ENCODE measurements around the gene DOK5. TPM values are rescaled to one million over a fixed set of nuclear protein-coding genes. Genes with fewer than 3 reads are reported as not detected.
"Not testable (repeated sequence)": the region's sequence is repeated elsewhere in the genome, so short reads cannot be mapped to it uniquely, and the experiment has no call there.

DOK5 gene
- total and polyA plus RNA-seq, 7 donors = 7.4 to 25.5 (median 13.3) TPM

- Histone ChIP-seq H3K27ac (peak overlapping the region; percentile 81), H3K4me1 (peaks cover 3% of the 10 kb centered on the region), H3K4me3 (peak overlapping the region; percentile 79), H3K9me3 (no peaks in the 10 kb centered on the region), H3K36me3 (ENCODE audit: insufficient read depth in 1 of 2, low read depth in 1 of 2) (no peaks in the 10 kb centered on the region), H3K27me3 (ENCODE audit: insufficient read depth in 3 of 3, low read length in 2 of 3) (no peaks in the 10 kb centered on the region)
- TF ChIP-seq CTCF (IDR thresholded peaks at IDR 0.05) = no peak
- WGBS, 3 donors = 4 to 6% (median 4%) methylated on average over 32 of the region's 32 CpGs
- ATAC-seq (peak; percentile 6 to 42 (median 32)), DNase-seq (no peak)
- intact Hi-C loops (cut with DNase I) = loop anchor here in 1 of 2 donors (5.0 to 10.0 kb wide), 2 partner anchors 141 to 252 kb away; no protein-coding TSS in a partner anchor
These were observed 996 bp downstream of the DOK5 start for GRCh38 chr20:54476169-54477009.

DNA sequence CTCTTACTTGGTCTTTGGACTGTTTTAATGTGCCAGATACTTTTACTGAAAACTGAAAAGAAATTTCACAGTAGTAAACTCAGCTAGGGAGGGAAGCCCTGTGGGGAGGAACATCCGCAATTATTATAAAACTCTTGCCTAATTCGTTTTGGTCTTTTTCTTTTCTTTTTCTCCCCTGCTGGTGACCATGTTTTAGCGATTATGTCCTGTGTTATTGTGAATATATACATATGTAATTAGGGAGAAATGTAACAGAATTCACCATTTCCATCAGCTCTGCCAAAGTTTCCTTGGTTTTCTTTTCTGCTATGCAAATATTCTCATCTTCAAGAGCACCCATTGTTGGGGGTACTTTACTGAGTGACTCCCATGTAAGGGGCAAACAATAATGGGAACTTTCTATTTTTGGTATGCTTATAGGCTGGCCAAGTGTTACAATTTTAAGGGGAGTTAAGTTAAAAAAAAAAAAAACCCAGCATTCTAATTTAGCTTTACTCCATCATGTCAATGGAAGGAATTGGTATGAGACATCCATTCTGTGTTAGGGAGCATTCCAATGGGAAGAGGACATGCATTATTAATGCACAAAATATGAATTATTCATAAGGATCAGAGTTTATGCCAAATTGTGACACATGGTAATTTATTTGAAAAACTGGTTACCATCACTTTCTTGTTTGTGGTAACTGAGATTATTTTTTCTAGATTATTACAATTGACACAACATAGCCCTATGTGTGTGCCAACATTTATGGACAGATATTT lies 2.0 kb downstream of the DOK5 start:
- Histone ChIP-seq H3K4me3 (peak overlapping the region; percentile 79), H3K4me1 (peaks cover 3% of the 10 kb centered on the region), H3K27me3 (ENCODE audit: insufficient read depth in 3 of 3, low read length in 2 of 3) (no peaks in the 10 kb centered on the region), H3K9me3 (no peaks in the 10 kb centered on the region), H3K27ac (no peak overlapping the region), H3K36me3 (ENCODE audit: insufficient read depth in 1 of 2, low read depth in 1 of 2) (no peaks in the 10 kb centered on the region)
- no peak for ATAC-seq
- intact Hi-C loops (cut with DNase I) = loop anchor here in 1 of 2 donors (5.0 to 10.0 kb wide), 2 partner anchors 140 to 253 kb away; no protein-coding TSS in a partner anchor
- TF ChIP-seq CTCF (IDR thresholded peaks at IDR 0.05) = no peak
- WGBS, 3 donors = 9 to 25% (median 19%) methylated on average over 3 of the region's 3 CpGs
- no peak for DNase-seq

- WGBS, 3 donors = 54 to 62% (median 62%) methylated on average over 9 of the region's 9 CpGs
- no peak for TF ChIP-seq CTCF (IDR thresholded peaks at IDR 0.05)
- peak in 1 of 4 donors; percentile 29 for ATAC-seq
- DNase-seq = no peak
- H3K9me3 ChIP-seq = no peaks in the 10 kb centered on the region
- H3K36me3 ChIP-seq (ENCODE audit: insufficient read depth in 1 of 2, low read depth in 1 of 2) = no peaks in the 10 kb centered on the region
- intact Hi-C loops (cut with DNase I) = loop anchor here in 1 of 2 donors (5.0 to 10.0 kb wide), 2 partner anchors 138 to 255 kb away; no protein-coding TSS in a partner anchor
- H3K4me1 ChIP-seq = peaks cover 3% of the 10 kb centered on the region
- no peak overlapping the region for H3K27ac ChIP-seq
- no peaks in the 10 kb centered on the region for H3K27me3 ChIP-seq (ENCODE audit: insufficient read depth in 3 of 3, low read length in 2 of 3)
- no peak overlapping the region for H3K4me3 ChIP-seq
These were observed 3.9 kb downstream of the DOK5 start for GRCh38 chr20:54479138-54479906.

GRCh38 chr20:54479937-54480336 lies 4.5 kb downstream of the DOK5 start:
- not testable (repeated sequence) for H3K27ac ChIP-seq; H3K9me3 ChIP-seq; DNase-seq; H3K27me3 ChIP-seq (ENCODE audit: insufficient read depth in 3 of 3, low read length in 2 of 3); ATAC-seq; H3K4me3 ChIP-seq; H3K36me3 ChIP-seq (ENCODE audit: insufficient read depth in 1 of 2, low read depth in 1 of 2); H3K4me1 ChIP-seq
- 74 to 90% (median 85%) methylated on average over 7 of the region's 7 CpGs for WGBS, 3 donors
- intact Hi-C loops (cut with DNase I) = loop anchor here in 1 of 2 donors (5.0 to 10.0 kb wide), 2 partner anchors 137 to 255 kb away; no protein-coding TSS in a partner anchor
